Ovary (tissue), 9 donors: ENCODE measurements around the gene SLC13A5. TPM values are rescaled to one million over a fixed set of nuclear protein-coding genes. Genes with fewer than 3 reads are reported as not detected.

Experiments
- DNase-seq, 5 donors: peaks; one replicate each; pipeline ENCODE4 v3.0.0-alpha.2; 2019 to 2020
- H3K27ac ChIP-seq, 2 donors: fragments of 200-600 bp; one replicate each; pipeline versions ENCODE4 v1.5.1 to v1.8.0; 2019 to 2022
- H3K27me3 ChIP-seq: fragments of 200-600 bp; one replicate; pipeline ENCODE4 v1.8.0; 2022
- H3K36me3 ChIP-seq: fragments of 200-600 bp; sonication (generic); one replicate; pipeline ENCODE4 v1.5.1; 2019
- H3K4me1 ChIP-seq: one replicate; pipeline ENCODE4 v1.8.1; 2013; ENCODE audit warnings: mild to moderate bottlenecking, moderate library complexity; ENCODE audit not compliant: insufficient read depth
- H3K4me3 ChIP-seq: fragments of 200-600 bp; sonication (generic); one replicate; pipeline ENCODE4 v1.5.1; 2017
- H3K9me3 ChIP-seq, 2 donors: fragments of 200-600 bp in 1 of 2; sonication (generic) in 1 of 2; one replicate each; pipeline versions ENCODE4 v1.5.1 to v1.8.1; 2013 to 2019; ENCODE audit warnings: mild to moderate bottlenecking in 1 of 2, moderate library complexity in 1 of 2
- CTCF ChIP-seq, 3 donors: fragments of 450-650 bp in 2 of 3; fragments of 200-600 bp in 1 of 3; IDR thresholded peaks; one replicate each; pipeline versions ENCODE4 v1.5.1 to v1.8.0; 2016 to 2022; ENCODE audit warnings: antibody characterized with exemption in 3 of 3, mild to moderate bottlenecking in 1 of 3
- EP300 ChIP-seq: sonication (generic); formaldehyde crosslinking; IDR thresholded peaks from one replicate; pipeline ENCODE4 v1.6.1; 2017; ENCODE audit warnings: antibody characterized with exemption
- POLR2A ChIP-seq: fragments of 450-650 bp; IDR thresholded peaks from one replicate; pipeline ENCODE4 v1.6.1; 2017; ENCODE audit warnings: antibody characterized with exemption, mild to moderate bottlenecking, moderate library complexity
- WGBS, 3 donors: extraction: QIAGEN DNeasy Blood & Tissue Kit in 1 of 3; methylation state at CpG; one replicate each; pipeline versions ENCODE4 v1.1.5 to v1.1.7; 2013 to 2017; 5-methylcytosine and 5-hydroxymethylcytosine counted together
- intact Hi-C, 4 donors: fragments of 100-400 bp; cut with DNase I; formaldehyde crosslinking; loops; one replicate each; pipeline versions ENCODE4 v1.11.0 to v1.15.1; 2022 to 2023
- polyA plus RNA-seq, 2 donors: library from polyadenylated mRNA; stranded (reverse); fragments of 200-250 nt in 1 of 2; fragments of 350-450 nt in 1 of 2; fragmentation: Illumina TruSeq in 1 of 2; extraction: RNeasy Lipid Tissue Mini Kit (QIAGEN cat#74804) in 1 of 2; gene quantifications; one replicate each; pipeline ENCODE4 v1.2.3, GENCODE V29; 2013 to 2014
- total RNA-seq, 7 donors: library from RNA; depleted of rRNA in 2 of 7; stranded (reverse); fragments of >200 nt in 2 of 7; fragmentation: NEBNext Ultra II Directional in 3 of 7; extraction: Animal tissue kit (Norgen Biotek cat#: 25700) in 3 of 7; gene quantifications; one replicate each; pipeline versions ENCODE4 v1.1.0 to v1.2.4, GENCODE V29; 2016 to 2023
- donor health status: DM: no; HTN: no; CAD: no; lungs with moderate emphysema.
- donor health status: DM: no; HTN: no; CAD: no.
- donor health status: Bipolar disorder and iron deficiency.
- donor health status: DM: yes; HTN: yes; CAD: no.
- donor health status: DM: no; HTN: no; CAD: no.
- donor health status: DM: yes; HTN: yes; CAD: no.

The SLC13A5 gene
- total and polyA plus RNA-seq, 9 donors: 0.45 to 2.6 (median 1.4) TPM

DNA sequence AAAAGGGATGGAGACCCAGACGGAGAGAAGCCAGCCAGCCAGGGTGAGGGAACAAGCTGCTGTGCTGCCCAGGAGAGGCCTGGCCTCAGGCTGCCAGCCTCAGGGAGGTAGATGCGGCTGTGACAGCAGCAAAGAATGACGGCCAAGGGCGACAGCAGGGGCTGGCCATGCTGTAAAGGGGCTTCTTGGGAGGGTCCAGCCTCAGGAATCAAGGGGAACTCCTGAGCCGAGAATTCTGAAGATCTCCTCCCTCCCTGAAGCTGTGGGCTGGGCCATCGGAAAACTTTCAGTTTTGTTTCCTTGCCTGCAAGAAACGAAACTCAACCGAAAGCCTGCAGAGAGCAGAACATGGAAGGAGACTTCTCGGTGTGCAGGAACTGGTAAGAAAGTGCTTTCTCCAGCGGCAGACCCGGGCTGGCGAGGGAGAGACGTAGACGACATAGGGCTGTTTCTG lies 42.6 kb upstream of the SLC13A5 start, which contains the start of gene XAF1:
XAF1 (plus strand) TSS at position 316 of the 454 bp plus-strand sequence; CDS start at position 349, 33 bp downstream.
- peak within 1 kb of the TSS; percentile 56 for H3K4me3 ChIP-seq
- WGBS, 3 donors: 1 to 3% (median 1%) methylated on average over 14 of the region's 14 CpGs
- H3K27me3 ChIP-seq: no peaks in the 10 kb centered on the region
- TF ChIP-seq EP300: no peak
- no peak for TF ChIP-seq CTCF (IDR thresholded peaks at IDR 0.05)
- TF ChIP-seq POLR2A: no peak
- peak within 1 kb of the TSS; percentile 95 to 96 for H3K27ac ChIP-seq
- DNase-seq: peak; percentile 32 to 59 (median 43)
- H3K36me3 ChIP-seq: no peaks in the 10 kb centered on the region
- H3K9me3 ChIP-seq: no peaks in the 10 kb centered on the region
- intact Hi-C loops: loop anchor here in 2 of 4 donors (5.0 to 10.0 kb wide), 3 partner anchors 43 to 259 kb away; partner anchors contain the start of genes RNASEK (in 1 of the 2) and SLC13A5 (in 1 of the 2)
- peaks cover 25% of the 10 kb centered on the region for H3K4me1 ChIP-seq

- intact Hi-C loops: loop anchor here in 2 of 4 donors (5.0 to 10.0 kb wide), 3 partner anchors 43 to 260 kb away; partner anchors contain the start of genes RNASEK (in 1 of the 2) and SLC13A5 (in 1 of the 2)
- no peak for TF ChIP-seq POLR2A
- no peak for TF ChIP-seq EP300
- no peak for TF ChIP-seq CTCF (IDR thresholded peaks at IDR 0.05)
- Histone ChIP-seq H3K9me3 (no peaks in the 10 kb centered on the region), H3K4me1 (peaks cover 25% of the 10 kb centered on the region), H3K4me3 (peak overlapping the region; percentile 56), H3K27ac (peak overlapping the region; percentile 95 to 96), H3K27me3 (no peaks in the 10 kb centered on the region), H3K36me3 (no peaks in the 10 kb centered on the region)
- WGBS, 3 donors: 3 to 7% (median 7%) methylated on average over 5 of the region's 5 CpGs
- peak; percentile 73 to 82 (median 74) for DNase-seq
These were observed 42.1 kb upstream of the SLC13A5 start for GRCh38 chr17:6755281-6755680.

GRCh38 chr17:6753546-6753945 lies 40.4 kb upstream of the SLC13A5 start:
- Histone ChIP-seq H3K27ac (peak overlapping the region; percentile 14 to 95), H3K27me3 (no peaks in the 10 kb centered on the region), H3K9me3 (no peaks in the 10 kb centered on the region), H3K36me3 (no peaks in the 10 kb centered on the region), H3K4me1 (peaks cover 25% of the 10 kb centered on the region), H3K4me3 (no peak overlapping the region)
- intact Hi-C loops: loop anchor here in 1 of 4 donors (10.0 kb wide), 2 partner anchors 89 to 261 kb away; partner anchors contain the start of gene RNASEK
- no peak for DNase-seq
- TF ChIP-seq POLR2A: no peak
- no peak for TF ChIP-seq CTCF (IDR thresholded peaks at IDR 0.05)
- TF ChIP-seq EP300: no peak
- WGBS, 3 donors: 40 to 52% (median 42%) methylated on average over 6 of the region's 6 CpGs

GRCh38 chr17:6753006-6753445 lies 39.9 kb upstream of the SLC13A5 start:
- Histone ChIP-seq H3K27ac (peak overlapping the region; percentile 14 to 95), H3K9me3 (no peaks in the 10 kb centered on the region), H3K27me3 (no peaks in the 10 kb centered on the region), H3K36me3 (no peaks in the 10 kb centered on the region), H3K4me3 (no peak overlapping the region), H3K4me1 (peaks cover 23% of the 10 kb centered on the region)
- 4 to 7% (median 4%) methylated on average over 9 of the region's 9 CpGs for WGBS, 3 donors
- intact Hi-C loops: loop anchor here in 1 of 4 donors (10.0 kb wide), 2 partner anchors 88 to 262 kb away; partner anchors contain the start of gene RNASEK
- peak; percentile 62 to 81 (median 68) for DNase-seq
- TF ChIP-seq CTCF (IDR thresholded peaks at IDR 0.05): no peak
- no peak for TF ChIP-seq EP300
- no peak for TF ChIP-seq POLR2A
